GM18861 (cell line): ENCODE data around the gene TRAF7.

Source experiments
- ATAC-seq: cut with Tn5 transposase; IDR thresholded peaks from one replicate; pipeline ENCODE4 v1.9.1; 2021; ENCODE audit not compliant: unreplicated experiment

The TRAF7 gene

DNA sequence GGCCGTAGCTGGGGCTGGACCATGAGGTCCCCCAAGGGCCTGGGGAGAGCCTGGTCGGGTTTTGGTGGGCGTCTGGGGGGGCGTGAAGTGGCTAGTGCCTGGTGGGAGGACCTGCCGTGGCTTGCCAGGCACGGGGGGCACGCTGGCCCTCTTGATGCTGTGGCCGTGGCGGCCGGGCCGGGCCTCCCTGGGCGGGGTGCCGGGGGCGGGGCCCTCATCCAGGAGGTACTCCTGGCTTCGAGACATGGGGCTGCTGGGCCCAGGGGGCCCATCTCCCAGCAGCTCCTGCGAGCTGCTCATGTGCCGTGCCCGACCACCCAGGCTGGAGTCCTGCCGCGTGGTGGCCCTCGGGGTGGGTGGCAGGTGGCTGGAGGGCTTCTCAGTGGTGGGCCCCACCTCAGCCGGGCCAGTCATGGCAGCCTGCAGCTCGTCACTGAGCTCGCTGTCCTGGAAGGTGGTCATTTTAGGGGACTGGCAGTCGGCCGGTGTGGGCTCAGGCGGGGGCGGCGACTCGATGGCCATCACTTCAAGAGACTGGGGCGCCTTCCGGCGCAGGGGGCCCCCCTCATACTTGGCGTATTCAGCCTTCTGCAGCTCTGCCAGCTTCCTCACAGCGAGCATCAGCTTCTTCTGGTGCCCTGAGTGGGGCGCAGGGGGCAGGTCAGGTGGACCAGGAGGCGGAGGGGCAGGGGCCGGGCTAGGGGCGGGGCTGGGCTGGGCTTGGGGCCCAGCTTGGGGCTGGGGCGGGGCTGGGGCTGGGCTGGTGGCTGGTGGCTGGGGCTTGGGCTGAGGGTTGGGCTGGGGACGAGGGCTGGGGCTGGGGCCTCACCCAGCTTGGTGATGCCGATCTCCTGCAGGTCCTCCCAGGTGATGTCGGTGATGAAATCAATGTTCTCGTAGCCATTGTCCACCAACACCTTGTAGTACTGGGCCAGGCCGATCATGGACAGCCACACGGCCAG lies 25.7 kb downstream of the TRAF7 start:
- no peak for ATAC-seq

GRCh38 chr16:2181952-2182351 lies 26.4 kb downstream of the TRAF7 start:
- ATAC-seq, result no peak

DNA sequence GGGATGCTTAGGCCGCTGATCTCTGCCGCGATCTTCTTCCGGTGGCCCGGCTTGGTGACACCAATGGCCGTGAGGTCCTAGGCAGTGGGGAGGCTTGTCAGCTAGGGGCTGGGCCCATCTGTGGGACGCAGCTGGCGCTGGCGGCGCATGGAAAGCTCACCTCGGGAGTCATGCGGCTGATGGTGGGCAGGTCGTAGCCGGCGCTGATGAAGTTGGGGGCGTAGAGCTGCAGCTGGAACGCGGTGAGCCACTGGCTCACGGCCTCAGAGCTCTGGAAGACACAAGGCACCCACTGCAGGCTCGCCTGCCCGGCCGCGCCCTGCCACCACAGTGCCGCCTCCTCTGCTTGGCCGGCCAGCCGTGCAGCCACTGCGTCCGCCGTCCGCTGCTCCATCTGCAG lies 28.1 kb downstream of the TRAF7 start:
- no peak for ATAC-seq

GRCh38 chr16:2184346-2184745 lies 28.8 kb downstream of the TRAF7 start:
- no peak for ATAC-seq

DNA sequence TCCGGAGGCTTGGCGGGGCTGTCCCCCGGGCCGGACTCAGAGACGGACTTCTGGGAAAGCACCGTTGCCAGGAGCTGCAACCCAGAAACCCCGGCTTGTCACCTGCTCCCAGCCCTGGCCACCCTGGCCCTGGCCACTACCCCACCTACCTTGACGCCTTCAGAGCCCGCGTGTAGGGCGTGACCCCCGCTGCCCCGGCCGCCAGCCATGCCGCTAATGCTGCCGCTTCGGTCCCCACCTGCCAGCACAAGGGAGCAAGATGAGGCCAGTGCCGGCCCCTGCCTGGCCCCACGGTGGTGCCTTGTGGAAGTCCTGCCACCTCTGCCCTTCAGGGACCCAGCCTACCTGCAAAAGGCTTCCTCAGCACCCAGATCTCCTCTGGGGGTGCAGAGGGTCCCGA lies 29.4 kb downstream of the TRAF7 start:
- no peak for ATAC-seq

DNA sequence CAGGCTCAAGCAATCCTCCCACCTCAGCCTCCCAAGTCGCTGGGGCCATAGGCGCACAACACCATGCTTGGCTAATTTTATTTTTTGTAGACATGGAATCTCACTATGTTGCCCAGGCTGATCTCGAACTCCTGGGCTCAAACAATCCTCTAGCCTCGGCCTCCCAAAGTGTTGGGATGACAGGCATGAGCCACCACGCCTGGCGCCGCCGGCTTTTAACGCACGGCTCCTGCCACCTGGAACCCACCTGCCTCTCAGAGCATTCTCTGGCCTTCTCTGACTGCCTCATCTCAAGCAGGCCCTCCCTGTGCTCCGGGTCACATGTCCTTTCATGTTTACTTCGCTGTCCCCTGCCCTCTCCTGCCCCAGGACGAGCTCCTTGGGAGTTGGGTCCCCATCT lies 30.5 kb downstream of the TRAF7 start:
- no peak for ATAC-seq

DNA sequence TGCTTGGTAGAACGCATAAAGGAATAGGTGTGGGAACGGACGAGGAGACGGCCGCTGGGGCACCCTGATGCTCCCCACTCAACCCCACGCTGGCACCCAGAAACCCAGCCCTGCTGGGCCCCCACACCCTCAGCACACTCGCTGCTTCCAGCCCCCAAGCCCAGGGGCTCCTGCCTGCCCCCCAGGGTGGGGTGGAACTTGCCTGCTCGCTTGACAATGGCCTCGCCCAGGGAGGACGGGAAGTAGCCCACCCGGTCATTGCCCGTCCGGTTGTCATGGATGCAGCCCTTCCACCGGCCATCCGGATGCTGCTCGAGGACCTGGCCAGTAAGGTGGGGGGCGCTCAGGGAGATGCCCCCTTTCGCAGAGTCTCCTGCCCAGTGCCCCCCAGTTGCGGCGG lies 30.9 kb downstream of the TRAF7 start:
- no peak for ATAC-seq

GRCh38 chr16:2187212-2187611 lies 31.6 kb downstream of the TRAF7 start:
- ATAC-seq, result no peak

GRCh38 chr16:2188395-2188794 lies 32.8 kb downstream of the TRAF7 start:
- no peak for ATAC-seq

DNA sequence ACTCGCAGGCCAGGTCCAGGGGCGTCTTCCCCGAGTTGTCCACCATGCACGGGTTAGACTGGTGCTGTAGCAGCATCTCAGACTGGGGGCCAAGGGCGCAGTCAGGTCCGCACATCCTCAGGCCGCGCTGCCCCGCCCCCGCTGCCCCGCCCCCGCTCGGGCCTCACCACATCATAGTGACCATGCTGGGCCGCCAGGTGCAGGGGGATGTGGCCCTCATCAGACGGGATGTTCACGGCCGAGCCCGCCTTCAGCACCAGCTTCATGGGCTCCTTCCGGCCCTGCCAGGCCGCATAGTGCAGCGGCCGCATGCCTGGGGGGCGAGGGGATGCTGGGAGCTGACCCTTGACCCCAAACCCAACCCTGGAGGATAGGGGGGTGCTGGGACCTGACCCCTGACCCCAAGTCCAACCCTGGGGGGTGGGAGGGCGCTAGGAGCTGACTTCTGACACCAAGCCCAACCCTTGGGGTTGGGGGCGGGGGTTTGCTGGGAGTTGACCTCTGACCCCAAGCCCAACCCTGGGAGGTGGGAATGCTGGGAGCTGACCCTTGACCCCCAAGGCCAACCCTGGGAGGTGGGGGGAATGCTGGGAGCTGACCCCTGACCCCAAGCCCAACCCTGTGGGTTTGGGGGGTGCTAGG lies 33.8 kb downstream of the TRAF7 start:
- ATAC-seq, result no peak

DNA sequence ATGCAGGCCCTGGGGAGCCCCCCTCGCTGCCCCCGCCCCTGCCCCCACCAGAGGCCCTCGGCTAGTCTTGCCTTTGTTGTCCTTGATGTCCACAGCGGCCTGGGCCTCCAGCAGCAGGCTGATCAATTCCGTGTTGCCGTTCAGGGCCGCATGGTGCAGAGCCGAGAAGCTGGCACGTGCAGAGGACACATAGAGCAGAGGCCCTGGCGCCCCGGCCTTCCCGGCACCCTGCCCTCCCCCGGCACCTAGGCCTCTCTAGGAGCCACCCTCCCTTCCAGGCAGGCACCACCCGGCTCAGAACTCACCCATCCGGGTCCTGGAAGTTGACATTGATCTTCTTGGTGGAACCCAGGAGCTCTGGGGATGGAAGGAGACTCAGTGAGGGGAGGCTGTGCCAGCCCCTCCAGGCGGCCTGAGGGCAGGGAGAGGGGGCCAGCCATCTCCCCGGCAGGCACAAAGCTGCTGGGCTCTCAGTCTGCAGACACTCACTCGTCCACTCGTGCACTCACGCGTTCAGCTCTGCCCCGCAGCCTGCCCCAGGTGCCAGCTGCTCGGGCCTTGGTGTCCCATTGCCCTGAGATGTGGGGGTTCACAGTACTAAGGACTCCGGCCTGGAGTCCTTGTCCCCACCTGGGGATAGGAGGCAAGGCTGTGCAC lies 34.5 kb downstream of the TRAF7 start:
- ATAC-seq, result no peak

DNA sequence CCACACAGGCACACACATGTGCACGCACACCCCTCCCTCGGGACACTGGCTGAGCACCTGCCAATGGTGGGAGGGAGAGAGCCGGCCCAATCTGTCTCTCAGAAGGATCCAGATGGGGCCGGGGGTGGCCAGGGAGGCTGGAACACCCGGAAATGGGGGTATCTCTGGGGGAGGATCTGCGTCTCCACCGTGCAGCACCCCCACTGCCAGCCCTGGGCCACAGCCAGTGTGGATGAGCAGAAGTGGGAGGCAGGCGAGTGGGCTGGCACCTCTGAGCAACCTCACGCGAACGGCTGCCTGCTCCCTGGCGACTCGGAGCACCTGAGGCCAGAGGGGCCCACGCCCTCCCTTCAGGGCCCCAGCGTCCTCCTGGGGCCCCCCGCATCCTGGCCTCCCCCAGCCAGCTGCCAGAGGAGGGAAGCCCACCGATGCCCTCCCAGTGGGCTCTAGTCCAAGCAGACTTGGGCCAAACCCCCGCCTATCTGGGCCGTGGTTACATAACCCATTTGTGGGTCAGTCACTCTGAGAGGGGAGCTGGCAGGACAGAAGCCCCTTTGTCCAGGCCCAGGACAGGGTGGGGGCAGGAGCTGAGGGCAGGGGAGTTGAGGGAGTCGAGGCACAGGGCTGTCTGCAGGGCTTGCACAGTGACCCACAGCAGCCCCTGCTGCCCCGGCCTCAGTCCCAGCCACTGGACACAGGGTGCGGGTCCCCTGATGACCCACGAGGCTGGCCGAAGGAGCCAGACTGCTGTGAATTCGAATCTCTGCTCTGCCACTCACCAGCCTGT lies 35.3 kb downstream of the TRAF7 start:
- ATAC-seq, result no peak

GRCh38 chr16:2191446-2191706 lies 35.8 kb downstream of the TRAF7 start:
- no peak for ATAC-seq

GRCh38 chr16:2194166-2194834 lies 38.7 kb downstream of the TRAF7 start:
- no peak for ATAC-seq

DNA sequence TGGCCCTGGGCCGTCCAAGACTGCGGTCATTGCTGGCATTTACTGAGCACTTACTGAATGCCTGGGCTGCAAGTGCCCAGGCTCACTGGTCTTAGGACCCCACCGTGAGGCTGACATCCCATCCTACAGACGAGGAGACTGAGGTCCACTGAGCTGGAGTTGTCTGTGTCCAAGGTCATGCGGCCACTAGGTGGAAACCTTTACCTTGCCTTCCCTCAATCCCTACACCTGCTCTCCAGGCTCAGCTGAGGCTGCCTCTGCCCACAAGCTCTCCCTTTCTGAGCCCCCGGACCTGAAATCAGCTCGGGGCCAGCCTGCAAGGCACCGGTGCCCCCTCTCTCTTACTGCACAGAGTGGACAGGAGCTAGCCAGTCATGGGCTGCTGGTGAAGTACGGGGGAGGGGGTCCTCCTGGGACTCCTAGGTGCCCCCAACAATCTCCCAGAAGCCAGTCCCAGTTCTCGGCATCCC lies 39.3 kb downstream of the TRAF7 start:
- ATAC-seq, result no peak

DNA sequence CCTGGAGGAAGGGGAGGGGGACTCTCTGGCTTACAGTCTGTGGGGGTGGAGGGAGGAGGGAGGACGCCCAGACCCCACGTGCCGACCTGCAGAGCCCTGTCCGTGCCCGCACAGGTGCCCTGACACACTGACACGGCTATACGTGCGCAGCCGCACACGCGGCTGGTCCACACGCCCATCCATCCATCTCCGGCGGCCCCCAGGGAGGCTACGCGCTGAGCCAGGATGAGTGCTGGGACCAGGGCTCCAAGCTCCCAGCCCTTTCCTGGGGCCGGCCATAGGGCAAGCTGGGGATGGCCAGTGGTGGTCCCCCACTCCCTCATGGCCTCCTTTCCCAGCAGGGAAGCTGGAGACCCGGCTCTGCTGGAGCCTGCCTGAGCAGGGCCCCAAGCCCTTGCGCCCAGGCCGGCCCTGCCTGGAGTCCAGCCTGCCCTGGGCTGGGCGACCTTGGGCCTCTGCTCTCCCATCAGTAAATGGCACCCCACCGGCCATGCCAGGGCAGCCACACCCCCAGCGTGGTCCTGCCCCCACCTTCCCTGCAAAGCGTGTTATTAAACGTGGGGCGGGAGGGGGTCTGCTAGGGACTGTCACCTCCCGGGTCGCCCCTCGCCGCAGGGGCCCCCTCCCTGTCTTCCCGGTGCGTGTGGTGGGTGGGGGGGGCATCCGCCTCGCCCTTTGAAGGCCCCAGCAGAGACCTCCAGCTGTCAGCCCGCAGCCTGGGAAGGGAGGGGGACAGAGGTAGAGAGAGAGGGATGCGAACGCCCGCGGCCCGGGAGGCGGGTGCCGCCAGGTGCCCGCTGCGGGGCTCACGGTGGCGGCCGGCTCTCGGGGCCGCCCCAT lies 40.0 kb downstream of the TRAF7 start:
- ATAC-seq, result no peak

DNA sequence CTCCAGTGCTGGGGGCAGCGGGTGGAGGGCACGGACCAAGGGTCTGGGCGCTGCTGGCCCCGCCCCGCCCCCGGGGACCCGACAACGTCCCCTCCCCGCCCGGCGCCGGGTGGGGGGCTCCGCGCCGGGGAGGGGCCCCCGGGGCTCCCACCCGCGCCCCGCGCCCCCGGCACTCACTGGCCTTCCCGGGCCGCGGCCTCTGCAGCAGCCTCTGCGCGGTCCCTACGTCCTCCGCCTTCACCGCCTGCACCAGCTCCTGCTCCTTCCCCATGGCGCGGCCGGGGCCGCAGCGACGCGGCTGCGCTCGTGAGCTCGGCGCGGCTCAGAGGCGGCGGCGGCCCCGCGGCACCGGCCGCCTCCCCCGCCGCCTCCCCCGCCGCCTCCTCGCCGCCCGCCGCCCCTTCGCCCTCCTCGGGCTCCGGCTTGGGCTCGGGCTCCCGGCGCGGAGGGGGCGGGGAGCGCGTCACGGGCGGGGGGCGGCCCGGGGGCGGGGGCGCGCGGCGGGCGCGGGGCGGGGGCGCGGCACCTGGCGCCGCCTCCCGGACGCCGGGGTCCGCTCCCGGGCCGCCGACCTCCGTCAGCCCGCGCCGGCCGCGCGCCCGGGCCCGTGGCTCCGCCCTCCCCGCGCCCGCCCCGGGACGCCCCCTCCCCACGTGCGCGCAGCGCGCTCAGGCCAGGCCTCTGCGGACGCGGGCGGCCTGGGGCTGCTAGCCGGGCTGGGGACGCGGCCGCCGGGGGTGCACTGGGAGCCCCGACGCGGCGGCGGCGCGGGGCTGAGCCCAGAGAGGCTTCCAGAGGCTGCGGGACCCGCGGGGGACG lies 40.8 kb downstream of the TRAF7 start, which contains the start of gene CASKIN1:
Gene CASKIN1, minus strand, starts transcription at position 444 of the 819 bp plus-strand sequence. Its CDS starts 173 bp downstream, at position 271.
- no peak for ATAC-seq

GRCh38 chr16:2196981-2197511 lies 41.5 kb downstream of the TRAF7 start:
- no peak for ATAC-seq

GRCh38 chr16:2197765-2198164 lies 42.2 kb downstream of the TRAF7 start:
- ATAC-seq, result no peak
